HepG2 (cell line): Measurements from ENCODE around the gene IL1R1. TPM values are rescaled to one million over a fixed set of nuclear protein-coding genes. Genes with fewer than 3 reads are reported as not detected.
A peak's percentile ranks its signal among the peaks of the same experiment; 100 is the strongest.

Source experiments
- CAMTA2 ChIP-seq: sonication (generic); formaldehyde crosslinking; IDR thresholded peaks from 2 replicates; pipeline ENCODE4 v1.4.0; 2020; ENCODE audit warnings: mild to moderate bottlenecking, missing genetic modification reagents, borderline replicate concordance
- CEBPZ ChIP-seq: IDR thresholded peaks from 2 replicates; pipeline ENCODE4 v1.6.1; 2012; ENCODE audit warnings: low read length, improper control_type of control experiment
- DDIT3 ChIP-seq: sonication (generic); formaldehyde crosslinking; IDR thresholded peaks from 2 replicates; pipeline ENCODE4 v1.4.0; 2020; ENCODE audit warnings: mild to moderate bottlenecking, missing genetic modification reagents
- EHMT2 ChIP-seq: fragments of 200-600 bp; sonication (generic); IDR thresholded peaks from 2 replicates; pipeline ENCODE4 v1.7.0; 2017; ENCODE audit warnings: antibody characterized with exemption, low read depth, low read length, borderline replicate concordance
- FOXO4 ChIP-seq: sonication (generic); formaldehyde crosslinking; conservative IDR thresholded peaks from 2 replicates; pipeline ENCODE4 v1.8.1; 2023; ENCODE audit warnings: missing genetic modification reagents
- KAT7 ChIP-seq: IDR thresholded peaks from 2 replicates; pipeline ENCODE4 v1.6.1; 2018; ENCODE audit warnings: borderline replicate concordance, missing compliant biosample characterization
- KDM2A ChIP-seq: sonication (generic); formaldehyde crosslinking; IDR thresholded peaks from 2 replicates; pipeline ENCODE4 v1.4.0; 2020; ENCODE audit warnings: low read depth, missing genetic modification reagents, borderline replicate concordance
- KDM5A ChIP-seq: fragments of 200-600 bp; sonication (generic); IDR thresholded peaks from 2 replicates; pipeline ENCODE4 v1.7.0; 2018; ENCODE audit warnings: antibody characterized with exemption, mild to moderate bottlenecking, low read length, borderline replicate concordance
- PAWR ChIP-seq: sonication (generic); formaldehyde crosslinking; IDR thresholded peaks from 2 replicates; pipeline ENCODE4 v1.4.0; 2020; ENCODE audit warnings: missing genetic modification reagents, mild to moderate bottlenecking, borderline replicate concordance
- RXRA ChIP-seq: sonication (generic); formaldehyde crosslinking; IDR thresholded peaks from 2 replicates; pipeline ENCODE4 v1.5.1; 2020; ENCODE audit warnings: missing genetic modification reagents
- SMAD1 ChIP-seq: sonication (generic); formaldehyde crosslinking; IDR thresholded peaks from 2 replicates; pipeline ENCODE4 v1.4.0; 2020; ENCODE audit warnings: missing genetic modification reagents, low read depth, mild to moderate bottlenecking, borderline replicate concordance
- SRSF4 ChIP-seq: fragments of 200-400 bp; formaldehyde crosslinking; IDR thresholded peaks from one replicate; pipeline ENCODE4 v1.6.1; 2018; ENCODE audit warnings: mild to moderate bottlenecking, low read depth, low read length, moderate library complexity; ENCODE audit not compliant: poor library complexity, severe bottlenecking
- TARDBP ChIP-seq: sonication (generic); formaldehyde crosslinking; IDR thresholded peaks from 2 replicates; pipeline ENCODE4 v1.8.0; 2022; ENCODE audit warnings: mild to moderate bottlenecking, missing genetic modification reagents
- TFAP4 ChIP-seq: sonication (generic); IDR thresholded peaks from 2 replicates; pipeline ENCODE4 v1.6.1; 2016; ENCODE audit warnings: low read depth, borderline replicate concordance
- THAP11 ChIP-seq: IDR thresholded peaks from 2 replicates; pipeline ENCODE4 v1.6.1; 2016; ENCODE audit warnings: missing biosample characterization, missing genetic modification reagents
- TSC22D2 ChIP-seq: sonication (generic); formaldehyde crosslinking; IDR thresholded peaks from 2 replicates; pipeline ENCODE4 v1.5.1; 2020; ENCODE audit warnings: missing genetic modification reagents, mild to moderate bottlenecking, borderline replicate concordance
- ZKSCAN5 ChIP-seq: sonication (generic); formaldehyde crosslinking; IDR thresholded peaks from 2 replicates; pipeline ENCODE4 v1.5.1; 2020; ENCODE audit warnings: mild to moderate bottlenecking, missing genetic modification reagents
- ZNF232 ChIP-seq: sonication (generic); formaldehyde crosslinking; IDR thresholded peaks from 2 replicates; pipeline ENCODE4 v1.4.0; 2020; ENCODE audit warnings: missing genetic modification reagents, borderline replicate concordance
- ZNF335 ChIP-seq: sonication (generic); formaldehyde crosslinking; IDR thresholded peaks from 2 replicates; pipeline ENCODE4 v1.4.0; 2020; ENCODE audit warnings: missing genetic modification reagents
- ZNF343 ChIP-seq: sonication (generic); formaldehyde crosslinking; IDR thresholded peaks from 2 replicates; pipeline ENCODE4 v1.4.0; 2020; ENCODE audit warnings: mild to moderate bottlenecking, missing genetic modification reagents
- ZNF563 ChIP-seq: sonication (generic); formaldehyde crosslinking; IDR thresholded peaks from 2 replicates; pipeline ENCODE4 v1.8.0; 2022; ENCODE audit warnings: mild to moderate bottlenecking, moderate library complexity, missing genetic modification reagents
- ZNF644 ChIP-seq: IDR thresholded peaks from 2 replicates; pipeline ENCODE4 v1.6.1; 2016; ENCODE audit warnings: low read depth
- ZNF703 ChIP-seq: sonication (generic); formaldehyde crosslinking; IDR thresholded peaks from 2 replicates; pipeline ENCODE4 v1.5.1; 2020; ENCODE audit warnings: missing genetic modification reagents, mild to moderate bottlenecking, moderate library complexity, borderline replicate concordance
- ZNF790 ChIP-seq: sonication (generic); formaldehyde crosslinking; IDR thresholded peaks from 2 replicates; pipeline ENCODE4 v1.8.0; 2022; ENCODE audit warnings: missing genetic modification reagents, mild to moderate bottlenecking, borderline replicate concordance
- polyA plus RNA-seq, 8 experiments: library from polyadenylated mRNA; depleted of rRNA in 3 of 8; stranded (reverse) in 7 of 8; unstranded in 1 of 8; fragments of >200 nt; fragmentation: Illumina TruSeq in 4 of 8; extraction: Trizol in 4 of 8; gene quantifications; 2 replicates each; pipeline versions ENCODE4 v1.2.1 to v1.2.3, GENCODE V29; 2011 to 2016; ENCODE audit warnings: low read depth in 4 of 8, missing spikeins in 1 of 8, mixed read lengths in 1 of 8; ENCODE audit not compliant: insufficient read depth in 1 of 8
- total RNA-seq, 5 experiments: library from RNA; depleted of rRNA; stranded (reverse); fragments of >200 nt; fragmentation: Illumina TruSeq; extraction: Trizol; gene quantifications; 2 replicates each; pipeline ENCODE4 v1.2.3, GENCODE V29; 2016; ENCODE audit warnings: low read depth in 1 of 5

The IL1R1 gene
- total and polyA plus RNA-seq, 2 of the 13 experiments (the other 11 are each of a cell fraction or from before 2014, with no cell fraction given) = 38.0 to 93.1 TPM

DNA sequence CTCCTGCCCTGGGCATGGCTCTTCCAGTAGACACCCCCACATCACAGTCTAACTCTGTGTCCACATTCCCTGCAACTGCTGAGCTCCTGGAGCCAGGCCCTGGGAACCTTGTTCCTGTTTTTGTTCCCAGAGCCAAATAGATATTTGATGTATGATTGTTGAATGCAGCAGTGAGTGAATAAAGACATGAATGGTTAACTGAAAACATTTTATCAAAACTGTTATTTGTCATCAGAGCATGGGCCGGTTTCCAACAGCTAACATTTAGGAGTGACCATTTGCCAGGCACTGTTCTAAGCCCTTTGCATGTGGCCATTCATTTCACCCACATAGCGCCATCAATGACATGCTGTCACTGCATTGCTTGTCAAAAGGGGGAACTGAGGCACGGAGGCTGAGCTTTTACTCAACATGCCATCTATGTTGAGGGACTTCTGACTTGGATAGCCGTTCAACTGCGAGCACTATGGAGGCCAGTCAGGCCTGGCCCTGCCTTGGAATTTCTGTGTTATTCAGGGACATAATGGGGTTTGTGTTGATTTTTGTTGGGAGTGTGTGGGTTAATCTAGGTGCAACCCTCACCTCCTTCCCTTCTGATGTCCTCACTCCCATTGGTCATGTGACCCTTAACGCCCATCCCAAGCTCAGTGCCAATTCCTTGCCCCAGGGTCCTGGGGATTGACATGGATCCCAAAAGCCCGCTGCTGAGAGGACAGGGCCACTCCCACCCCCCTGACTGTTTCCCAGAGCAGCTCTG is 12.6 kb downstream of the IL1R1 start (continued):
- TF ChIP-seq KAT7 (CRISPR knock-in tag) (no peak), ZNF644 (CRISPR knock-in tag) (peak; percentile 26; the same call in 1 of the 2 replicates), ZNF703 (CRISPR knock-in tag) (no peak), KDM2A (CRISPR knock-in tag) (peak; percentile 44; the same call in 1 of the 2 replicates), ZNF232 (CRISPR knock-in tag) (no peak; the same call in 1 of the 2 replicates), TSC22D2 (CRISPR knock-in tag) (no peak), PAWR (CRISPR knock-in tag) (no peak), ZNF563 (0 out of 2 replicates have a peak, but pooled peaks have one; percentile 29), CAMTA2 (CRISPR knock-in tag) (no peak), TFAP4 (no peak), THAP11 (CRISPR knock-in tag) (no peak), DDIT3 (CRISPR knock-in tag) (no peak), TARDBP (no peak), FOXO4 (no peak), EHMT2 (no peak), CEBPZ (no peak), ZNF343 (CRISPR knock-in tag) (no peak), RXRA (CRISPR knock-in tag) (no peak), SMAD1 (CRISPR knock-in tag) (no peak), ZNF335 (CRISPR knock-in tag) (no peak), KDM5A (no peak), SRSF4 (no peak), ZKSCAN5 (0 out of 2 replicates have a peak, but pooled peaks have one; percentile 54), ZNF790 (CRISPR knock-in tag) (no peak)
